ENCODE results near the gene TTF1. TPM values are rescaled to one million over a fixed set of nuclear protein-coding genes. Genes with fewer than 3 reads are reported as not detected.
A peak's percentile ranks its signal among the peaks of the same experiment; 100 is the strongest.

Gene TTF1
- total and polyA plus RNA-seq, 2 of the 13 experiments (the other 11 are each of a cell fraction or from before 2014, with no cell fraction given), result 3.4 to 9.8 TPM

GRCh38 chr9:132406554-132407122, at the start of gene TTF1 (continued):
- TF ChIP-seq ZBTB25 (CRISPR knock-in tag; IDR thresholded peaks at IDR 0.05), result no peak
- 0 out of 2 replicates have a peak, but pooled peaks have one; percentile 34 for TF ChIP-seq PCBP1 (IDR thresholded peaks at IDR 0.05; ENCODE audit: borderline replicate concordance, low read depth, low read length)
- no peak for TF ChIP-seq ZNF556 (CRISPR knock-in tag; IDR thresholded peaks at IDR 0.05; ENCODE audit: borderline replicate concordance)
- TF ChIP-seq FOXK1 (CRISPR knock-in tag; IDR thresholded peaks at IDR 0.05; ENCODE audit: borderline replicate concordance, low read depth), result peak; percentile 72; the same call in 1 of the 2 replicates
- TF ChIP-seq MTF2 (CRISPR knock-in tag; IDR thresholded peaks at IDR 0.05; ENCODE audit: borderline replicate concordance), result no peak
- no peak for TF ChIP-seq CEBPB (IDR thresholded peaks at IDR 0.05; ENCODE audit: borderline replicate concordance, low read depth, low read length)
- no peak for TF ChIP-seq GTF2F1 (IDR thresholded peaks at IDR 0.05; ENCODE audit: low read length)
- TF ChIP-seq ZFP36 (IDR thresholded peaks at IDR 0.05; ENCODE audit: borderline replicate concordance, low read depth, low read length, partially characterized antibody), result no peak
- TF ChIP-seq NFRKB (IDR thresholded peaks at IDR 0.05), result no peak
- TF ChIP-seq ZNF446 (CRISPR knock-in tag; IDR thresholded peaks at IDR 0.05), result no peak
- TF ChIP-seq TRIM24 (CRISPR knock-in tag; IDR thresholded peaks at IDR 0.05), result no peak
- TF ChIP-seq RARA (CRISPR knock-in tag; IDR thresholded peaks at IDR 0.05), result no peak; the same call in 1 of the 2 replicates
- TF ChIP-seq ZNF33B (CRISPR knock-in tag; IDR thresholded peaks at IDR 0.05), result no peak
- TF ChIP-seq FOXP1 (IDR thresholded peaks at IDR 0.05), result no peak
- TF ChIP-seq FOXP1 (CRISPR knock-in tag; IDR thresholded peaks at IDR 0.05), result no peak
- no peak for TF ChIP-seq IKZF1 (IDR thresholded peaks at IDR 0.05)
- TF ChIP-seq SMARCC2 (IDR thresholded peaks at IDR 0.05), result no peak
- TF ChIP-seq AKAP8 (CRISPR knock-in tag; IDR thresholded peaks at IDR 0.05), result no peak
- TF ChIP-seq NCOR1 (IDR thresholded peaks at IDR 0.05; ENCODE audit: borderline replicate concordance, low read length), result no peak
- no peak for TF ChIP-seq RFXAP (CRISPR knock-in tag; IDR thresholded peaks at IDR 0.05; ENCODE audit: borderline replicate concordance)
- no peak for TF ChIP-seq ZNF782 (CRISPR knock-in tag; IDR thresholded peaks at IDR 0.05; ENCODE audit: borderline replicate concordance)
- peak; percentile 62; the same call in 1 of the 2 replicates for TF ChIP-seq ZNF607 (CRISPR knock-in tag; IDR thresholded peaks at IDR 0.05; ENCODE audit: borderline replicate concordance)
- TF ChIP-seq NBN (conservative IDR thresholded peaks at IDR 0.05), result no peak
- no peak for TF ChIP-seq EEA1 (CRISPR knock-in tag; IDR thresholded peaks at IDR 0.05; ENCODE audit: borderline replicate concordance)
- TF ChIP-seq ZNF552 (CRISPR knock-in tag; IDR thresholded peaks at IDR 0.05; ENCODE audit: borderline replicate concordance), result no peak
- TF ChIP-seq ETV5 (CRISPR knock-in tag; IDR thresholded peaks at IDR 0.05; ENCODE audit: borderline replicate concordance), result peak; percentile 71; the same call in 1 of the 2 replicates
- no peak for TF ChIP-seq TFAP4 (IDR thresholded peaks at IDR 0.05; ENCODE audit: borderline replicate concordance, low read depth)
- no peak for TF ChIP-seq HMGXB3 (CRISPR knock-in tag; IDR thresholded peaks at IDR 0.05; ENCODE audit: borderline replicate concordance)

Measured in HepG2 (cell line).